Fibroblast of mammary gland (primary cell): ENCODE data around the gene IFIT1B.
A peak's percentile ranks its signal among the peaks of the same experiment; 100 is the strongest.

Source experiments
- DNase-seq: peaks from one replicate; pipeline ENCODE4 v3.0.0-alpha.2; 2010; ENCODE audit warnings: low read depth
- H3K4me3 ChIP-seq: 2 replicates; pipeline ENCODE4 v1.5.1; 2011; ENCODE audit warnings: low read depth, mild to moderate bottlenecking, low read length, moderate library complexity; ENCODE audit not compliant: control insufficient read depth
- TF ChIP-seq, protein P1 (sequence below): conservative IDR thresholded peaks from 2 replicates; pipeline ENCODE4 v1.5.1; 2011; ENCODE audit warnings: low read depth, low read length, inconsistent platforms; ENCODE audit not compliant: control insufficient read depth, insufficient read depth

The IFIT1B gene

DNA sequence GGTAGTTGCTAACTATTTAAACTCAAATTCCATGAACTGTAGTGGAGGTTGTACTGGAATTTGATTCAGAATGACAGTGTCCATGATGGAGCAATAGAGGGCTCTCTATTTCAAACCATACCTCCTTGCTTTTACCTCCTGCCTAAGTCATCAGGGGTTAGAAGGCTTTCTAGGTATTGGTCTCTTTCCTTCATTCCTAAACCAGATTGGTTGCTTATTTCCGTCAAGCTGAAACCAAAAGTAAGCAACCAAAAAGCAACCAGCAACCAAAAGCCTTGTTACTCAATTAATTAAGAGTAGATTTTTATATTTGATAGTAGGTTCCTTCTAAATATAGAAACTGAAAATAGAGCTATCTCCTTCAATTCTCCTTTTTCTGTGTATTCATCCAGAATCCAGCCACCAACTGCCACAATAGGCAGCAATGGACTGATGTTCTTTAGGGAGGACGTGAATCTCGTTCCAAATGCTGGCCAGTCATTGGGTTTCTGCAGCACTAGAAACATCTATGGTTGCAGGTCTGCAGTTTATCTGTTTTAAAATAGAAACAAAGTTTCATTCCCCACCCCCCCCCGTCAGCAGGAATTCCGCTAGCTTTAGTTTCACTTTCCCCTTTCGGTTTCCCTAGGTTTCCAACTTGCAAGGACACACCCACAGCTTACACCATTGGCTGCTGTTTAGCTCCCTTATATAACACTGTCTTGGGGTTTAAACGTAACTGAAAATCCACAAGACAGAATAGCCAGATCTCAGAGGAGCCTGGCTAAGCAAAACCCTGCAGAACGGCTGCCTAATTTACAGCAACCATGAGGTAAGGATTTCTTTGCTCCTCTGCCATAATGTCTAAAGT is 14.3 kb downstream of the IFIT1B start, which contains the start of gene IFIT1:
Gene IFIT1, plus strand, starts transcription at position 717 of the 850 bp plus-strand sequence. Its CDS starts 90 bp downstream, at position 807.
- peak; percentile 90 for DNase-seq
- peak within 1 kb of the TSS; percentile 64 for H3K4me3 ChIP-seq
- TF ChIP-seq, protein P1, sequence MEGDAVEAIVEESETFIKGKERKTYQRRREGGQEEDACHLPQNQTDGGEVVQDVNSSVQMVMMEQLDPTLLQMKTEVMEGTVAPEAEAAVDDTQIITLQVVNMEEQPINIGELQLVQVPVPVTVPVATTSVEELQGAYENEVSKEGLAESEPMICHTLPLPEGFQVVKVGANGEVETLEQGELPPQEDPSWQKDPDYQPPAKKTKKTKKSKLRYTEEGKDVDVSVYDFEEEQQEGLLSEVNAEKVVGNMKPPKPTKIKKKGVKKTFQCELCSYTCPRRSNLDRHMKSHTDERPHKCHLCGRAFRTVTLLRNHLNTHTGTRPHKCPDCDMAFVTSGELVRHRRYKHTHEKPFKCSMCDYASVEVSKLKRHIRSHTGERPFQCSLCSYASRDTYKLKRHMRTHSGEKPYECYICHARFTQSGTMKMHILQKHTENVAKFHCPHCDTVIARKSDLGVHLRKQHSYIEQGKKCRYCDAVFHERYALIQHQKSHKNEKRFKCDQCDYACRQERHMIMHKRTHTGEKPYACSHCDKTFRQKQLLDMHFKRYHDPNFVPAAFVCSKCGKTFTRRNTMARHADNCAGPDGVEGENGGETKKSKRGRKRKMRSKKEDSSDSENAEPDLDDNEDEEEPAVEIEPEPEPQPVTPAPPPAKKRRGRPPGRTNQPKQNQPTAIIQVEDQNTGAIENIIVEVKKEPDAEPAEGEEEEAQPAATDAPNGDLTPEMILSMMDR, result no peak

DNA sequence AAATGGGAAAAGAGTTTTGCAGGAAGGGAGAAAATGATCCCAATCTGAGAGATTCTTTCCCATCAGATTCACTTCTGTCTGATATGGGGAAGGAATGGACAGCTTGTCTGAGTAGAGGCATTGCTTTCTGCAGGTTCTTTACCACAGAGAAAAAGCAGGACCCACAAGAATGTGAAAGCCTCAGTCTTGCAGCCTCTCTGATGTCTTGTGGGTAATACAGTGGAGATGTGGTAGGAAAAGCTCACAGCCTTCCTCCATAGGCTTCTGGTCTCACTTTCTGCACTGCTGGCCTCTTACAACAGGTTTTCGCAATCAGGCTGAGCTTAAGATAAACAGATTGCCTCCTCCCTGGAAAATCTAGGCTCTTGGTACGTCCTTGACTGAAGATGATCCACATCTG is 15.1 kb downstream of the IFIT1B start:
- peak overlapping the region; percentile 64 for H3K4me3 ChIP-seq
- TF ChIP-seq, protein P1, result no peak
- DNase-seq, result peak; percentile 87

DNA sequence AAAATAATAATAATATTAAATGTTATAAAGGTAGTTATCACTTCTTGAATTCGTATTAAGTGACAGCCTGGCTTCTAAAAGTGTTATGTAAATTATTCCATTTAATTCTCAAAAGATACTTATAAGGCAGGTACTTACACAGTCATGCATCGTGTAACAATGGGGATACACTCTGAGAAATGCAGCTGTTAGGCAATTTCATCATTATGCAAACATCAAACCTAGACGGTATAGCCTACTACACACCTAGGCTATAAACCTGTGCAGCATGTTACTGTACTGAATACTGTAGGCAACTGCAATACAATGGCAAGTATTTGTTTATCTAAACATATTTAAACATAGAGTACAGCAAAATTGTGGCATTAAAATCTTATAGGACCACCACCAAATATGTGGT is 16.0 kb downstream of the IFIT1B start:
- no peak overlapping the region for H3K4me3 ChIP-seq
- DNase-seq, result no peak

DNA sequence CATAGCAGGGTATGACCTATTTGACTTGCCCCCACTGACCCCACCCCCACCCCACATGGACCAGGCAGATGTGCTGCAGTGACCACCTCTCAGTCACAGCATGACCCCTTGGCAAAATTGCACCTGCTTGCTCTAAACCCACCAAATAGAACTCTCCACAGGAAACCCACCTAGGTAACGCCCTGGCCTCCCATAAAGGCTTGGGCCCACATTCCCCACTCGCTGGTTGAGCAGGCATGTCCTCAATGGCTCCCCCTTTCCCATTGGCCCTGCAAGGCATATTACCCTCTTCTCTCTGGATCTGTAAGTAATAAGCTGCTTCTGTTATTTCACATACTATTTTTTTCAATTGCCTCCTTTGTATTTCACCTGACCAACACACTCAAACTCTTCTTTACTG is 17.3 kb downstream of the IFIT1B start:
- no peak overlapping the region for H3K4me3 ChIP-seq
- TF ChIP-seq, protein P1, result no peak
- DNase-seq, result no peak

More for the DNA sequence above, 16.0 kb downstream of the IFIT1B start:
- TF ChIP-seq, protein P1, result no peak

DNA sequence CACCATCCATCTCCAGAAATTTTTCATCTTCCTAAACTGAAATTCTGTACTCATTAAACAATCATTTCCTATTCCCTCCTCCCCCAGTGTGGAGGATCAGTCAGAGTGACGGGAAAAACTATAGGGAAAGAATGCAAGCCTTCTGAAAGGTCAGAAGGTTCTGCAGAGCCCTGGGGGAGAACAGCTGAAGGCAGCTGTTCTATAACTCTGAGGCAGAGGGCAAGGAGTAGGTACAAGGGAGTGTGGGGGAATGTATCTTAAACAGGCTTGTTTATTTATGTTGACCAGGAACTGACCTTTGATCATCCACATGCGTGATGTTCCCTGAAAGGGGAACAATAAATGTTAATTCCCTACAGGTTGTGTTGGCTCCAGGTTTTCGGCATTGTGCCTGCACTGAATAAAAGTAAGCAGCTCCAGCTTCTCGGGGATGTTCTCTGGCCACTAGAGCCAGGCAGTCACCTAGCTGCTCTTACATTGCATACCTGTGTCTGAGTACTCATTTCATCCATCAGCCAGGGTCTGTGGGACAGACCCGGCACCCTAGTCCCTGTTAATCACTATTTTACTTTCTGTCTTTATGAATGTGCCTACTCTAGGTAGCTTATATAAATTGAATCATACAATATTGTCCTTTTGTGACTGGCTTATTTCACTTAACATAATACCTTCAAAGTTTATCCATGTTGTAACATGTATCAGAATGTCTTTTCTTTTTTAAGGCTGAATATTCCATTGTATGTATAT is 20.3 kb downstream of the IFIT1B start:
- no peak overlapping the region for H3K4me3 ChIP-seq
- DNase-seq, result peak; percentile 11
- TF ChIP-seq, protein P1, result no peak

DNA sequence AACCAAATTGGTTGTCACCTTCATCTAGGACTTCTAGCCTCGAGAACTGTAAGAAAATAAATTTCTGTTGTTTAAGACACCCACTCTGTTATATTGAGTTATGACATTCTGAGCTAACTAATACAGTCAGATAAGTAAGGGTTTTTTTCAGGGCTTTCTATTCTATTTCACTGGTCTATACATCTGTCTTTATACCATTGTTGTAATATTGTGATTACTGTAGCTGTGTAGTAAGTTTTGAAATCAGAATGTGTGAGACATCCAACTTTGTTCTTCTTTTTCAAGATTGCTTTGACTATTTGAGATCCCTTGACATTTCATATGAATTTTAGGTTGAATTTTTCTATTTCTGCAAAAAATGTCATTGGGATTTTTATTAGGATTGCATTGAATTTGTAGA is 22.1 kb downstream of the IFIT1B start:
- DNase-seq, result no peak
- TF ChIP-seq, protein P1, result no peak
- no peak overlapping the region for H3K4me3 ChIP-seq
